Naive B cell (primary cell): Measurements from ENCODE around the gene TTLL3. TPM values are rescaled to one million over a fixed set of nuclear protein-coding genes. Genes with fewer than 3 reads are reported as not detected.

ENCODE experiments used
- ATAC-seq, 2 donors: fragments of 150-1000 bp; cut with Tn5 transposase; 2 replicates each; pipeline ENCODE4 v1.10.0; 2021; ENCODE audit warnings: low read depth in 2 of 2, mild to moderate bottlenecking in 2 of 2, moderate library complexity in 2 of 2
- DNase-seq: peaks from one replicate; pipeline ENCODE4 v3.0.0; 2022
- H3K27ac Mint-ChIP-seq, 6 donors: one replicate each; pipeline ENCODE4 v1.8.0; 2020 to 2022; ENCODE audit warnings: mild to moderate bottlenecking in 6 of 6, mixed read lengths in 6 of 6, moderate library complexity in 5 of 6, inconsistent platforms in 2 of 6
- H3K27me3 Mint-ChIP-seq, 3 donors: one replicate each; pipeline ENCODE4 v1.8.0; 2021 to 2022; ENCODE audit warnings: mixed read lengths in 3 of 3, mild to moderate bottlenecking in 1 of 3
- H3K36me3 Mint-ChIP-seq, 2 donors: one replicate each; pipeline ENCODE4 v1.8.0; 2020 to 2022; ENCODE audit warnings: mixed read lengths in 2 of 2, inconsistent platforms in 1 of 2, mild to moderate bottlenecking in 1 of 2
- H3K4me1 Mint-ChIP-seq, 3 donors: one replicate each; pipeline ENCODE4 v1.8.0; 2020 to 2022; ENCODE audit warnings: mixed read lengths in 3 of 3, inconsistent platforms in 1 of 3, mild to moderate bottlenecking in 1 of 3, moderate library complexity in 1 of 3
- H3K4me3 Mint-ChIP-seq, 8 donors: one replicate each; pipeline ENCODE4 v1.8.0; 2020 to 2022; ENCODE audit warnings: mild to moderate bottlenecking in 8 of 8, mixed read lengths in 8 of 8, moderate library complexity in 8 of 8, inconsistent platforms in 2 of 8
- H3K9me3 Mint-ChIP-seq, 7 donors: one replicate each; pipeline ENCODE4 v1.8.0; 2020 to 2022; ENCODE audit warnings: mixed read lengths in 7 of 7, mild to moderate bottlenecking in 5 of 7, inconsistent platforms in 2 of 7, moderate library complexity in 1 of 7
- polyA plus RNA-seq, 6 donors: library from polyadenylated mRNA; unstranded; fragments of 300-500 nt; fragmentation: Illumina TruSeq; gene quantifications; one replicate each; pipeline ENCODE4 v1.2.3, GENCODE V29; 2021; ENCODE audit warnings: low read depth in 6 of 6

Gene TTLL3
- polyA plus RNA-seq, 6 donors from 2014 or later: 2.7 to 7.6 (median 3.4) TPM; not detected in 1

- Mint-ChIP-seq H3K9me3 (no peaks in the 10 kb centered on the region), H3K4me1 (no peaks in the 10 kb centered on the region), H3K36me3 (no peaks in the 10 kb centered on the region), H3K27me3 (peaks cover 0 to 18% (median 0%) of the 10 kb centered on the region in 3 donors), H3K4me3 (peak overlapping the region in 1 of 8 donors; percentile 67), H3K27ac (no peak overlapping the region)
- no peak for DNase-seq
- ATAC-seq: no peak
Measured at GRCh38 chr3:9878700-9879099, 68.6 kb downstream of the TTLL3 start.

DNA sequence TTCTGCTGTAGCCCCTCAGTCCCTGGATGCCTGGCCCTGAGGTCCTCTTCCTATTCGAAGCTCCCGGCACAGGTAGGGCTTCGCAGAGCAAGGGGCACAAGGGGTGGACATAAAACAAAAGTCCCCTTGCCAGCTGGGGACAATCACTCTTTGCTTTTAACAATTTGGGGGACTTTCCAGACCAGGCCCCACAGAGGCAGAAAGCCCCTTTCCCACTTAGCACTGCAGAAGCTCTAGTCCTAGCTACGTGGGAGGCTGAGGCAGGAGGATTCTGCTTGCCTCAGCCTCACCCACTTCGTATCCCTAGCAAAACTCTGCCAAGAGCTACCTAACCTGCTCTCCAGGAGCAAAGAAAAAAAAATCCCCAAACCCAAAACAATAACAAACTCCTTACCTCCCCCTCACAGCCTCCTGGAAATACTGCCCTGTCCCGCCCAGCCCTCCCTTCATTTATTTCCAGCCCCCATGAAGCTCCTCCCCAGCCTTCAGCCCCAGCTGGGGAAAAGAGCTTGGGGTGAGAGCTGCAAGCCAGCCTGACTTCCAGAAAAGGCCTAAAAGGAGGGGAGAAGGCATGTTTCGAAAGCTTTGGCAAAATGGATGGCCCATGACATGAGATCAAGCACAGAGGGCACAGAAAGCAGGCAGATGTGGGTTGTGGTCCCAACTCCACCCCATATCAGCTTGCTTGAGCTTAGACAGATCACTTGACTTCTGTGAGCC is 69.9 kb downstream of the TTLL3 start, which contains the start of gene CIDEC:
Gene CIDEC (minus strand): TSS at position 424 of the 720 bp plus-strand sequence. CDS start 1,767 bp downstream, outside the sequence.
- H3K4me1 Mint-ChIP-seq: no peaks in the 10 kb centered on the region
- H3K27me3 Mint-ChIP-seq: peaks cover 0 to 18% (median 0%) of the 10 kb centered on the region in 3 donors
- ATAC-seq (no peak), DNase-seq (no peak)
- H3K9me3 Mint-ChIP-seq: no peaks in the 10 kb centered on the region
- peak within 1 kb of the TSS in 1 of 8 donors; percentile 15 for H3K4me3 Mint-ChIP-seq
- no peaks in the 10 kb centered on the region for H3K36me3 Mint-ChIP-seq
- H3K27ac Mint-ChIP-seq: no peak within 1 kb of the TSS

DNA sequence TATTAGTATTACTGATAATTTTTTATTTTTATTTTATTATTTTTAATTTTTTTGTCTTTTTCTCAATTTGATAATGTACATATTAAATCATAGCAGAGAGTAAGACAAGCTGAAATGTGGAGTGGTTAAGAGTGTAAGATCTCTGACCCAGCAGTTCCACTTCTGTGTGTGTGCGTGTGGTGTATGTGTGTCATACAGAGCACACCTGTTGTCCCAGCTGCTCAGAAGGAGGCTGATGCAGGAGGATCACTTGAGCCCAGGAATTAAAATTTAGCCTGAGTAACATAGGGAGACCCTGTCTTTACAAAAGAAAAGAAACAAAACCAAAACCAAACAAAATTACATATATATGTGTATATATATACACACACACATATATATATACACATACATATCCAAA is 71.4 kb downstream of the TTLL3 start:
- no peak overlapping the region for H3K27ac Mint-ChIP-seq
- H3K9me3 Mint-ChIP-seq: no peaks in the 10 kb centered on the region
- H3K4me1 Mint-ChIP-seq: no peaks in the 10 kb centered on the region
- ATAC-seq (no peak), DNase-seq (no peak)
- H3K36me3 Mint-ChIP-seq: no peaks in the 10 kb centered on the region
- no peak overlapping the region for H3K4me3 Mint-ChIP-seq
- H3K27me3 Mint-ChIP-seq: peaks cover 0 to 13% (median 0%) of the 10 kb centered on the region in 3 donors

DNA sequence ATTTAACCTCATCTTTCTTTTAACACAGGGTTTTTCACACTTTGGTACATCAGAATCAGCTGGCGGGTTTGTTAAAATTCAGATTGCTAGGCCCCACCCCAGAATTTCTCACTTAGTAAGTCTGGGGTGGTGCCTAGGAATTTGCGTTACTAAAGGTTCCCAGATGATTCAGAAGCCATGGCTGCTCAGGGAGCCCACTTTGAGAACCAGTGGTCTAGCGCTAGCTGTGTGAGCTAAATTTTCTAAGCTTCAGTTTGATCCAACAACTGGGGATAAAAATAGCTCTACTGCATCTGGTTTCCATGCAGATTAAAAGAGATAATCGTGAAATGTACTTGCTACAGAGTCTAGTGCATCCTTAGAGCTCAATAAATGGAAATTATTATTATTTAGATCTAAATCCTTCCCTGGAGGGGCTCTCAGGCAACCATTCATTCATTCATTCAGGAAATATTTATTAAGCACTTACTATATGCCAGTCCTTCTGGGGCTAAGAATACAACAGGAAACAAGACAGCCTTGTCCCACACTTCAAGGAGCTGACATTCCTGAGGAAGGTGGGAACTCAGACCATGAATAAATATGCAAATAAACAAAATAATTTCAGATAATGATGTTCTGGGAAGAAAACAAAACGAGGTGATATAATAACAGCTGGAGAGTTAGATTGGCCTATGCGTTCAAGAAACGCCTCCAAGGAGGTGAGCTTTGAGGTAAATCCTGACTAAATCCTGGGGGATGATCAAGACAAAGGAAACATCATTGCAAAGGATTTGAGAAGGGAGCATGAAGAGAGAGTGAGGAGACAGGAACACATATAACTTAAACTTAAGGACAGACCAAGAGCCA is 73.9 kb downstream of the TTLL3 start:
- ATAC-seq (no peak), DNase-seq (no peak)
- Mint-ChIP-seq H3K4me1 (peaks cover 0 to 4% (median 0%) of the 10 kb centered on the region in 3 donors), H3K27ac (no peak overlapping the region), H3K27me3 (peaks cover 0 to 13% (median 0%) of the 10 kb centered on the region in 3 donors), H3K4me3 (peak overlapping the region in 2 of 8 donors; percentile 1 to 54), H3K9me3 (no peaks in the 10 kb centered on the region), H3K36me3 (no peaks in the 10 kb centered on the region)

DNA sequence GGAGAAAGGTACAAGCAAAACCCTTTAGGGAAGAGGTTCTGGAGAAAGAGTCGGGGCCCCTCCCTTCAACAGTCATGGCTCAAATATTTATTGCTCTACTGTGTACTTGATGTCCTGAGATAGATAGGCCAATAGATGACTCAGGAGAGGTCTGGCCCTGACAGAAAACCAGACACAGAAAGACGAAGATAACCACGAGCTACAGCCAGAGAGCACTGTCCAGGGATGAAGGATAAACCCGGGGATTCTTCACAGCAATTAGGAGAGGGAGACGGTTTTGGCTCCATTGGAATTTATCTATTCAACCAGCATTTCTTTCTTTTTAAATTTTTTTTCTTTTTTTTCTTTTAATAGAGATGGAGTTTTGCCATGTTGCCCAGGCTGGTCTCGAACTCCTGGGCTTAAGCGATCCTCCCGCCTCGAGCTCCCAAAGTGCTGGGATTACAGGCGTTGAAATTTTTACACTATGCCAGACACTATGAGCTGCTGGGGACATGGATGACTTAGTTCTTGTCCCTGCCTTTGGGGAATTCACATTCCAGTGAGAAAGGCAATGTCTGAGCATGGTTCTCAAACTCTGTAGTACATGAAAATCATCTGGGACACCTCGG is 74.6 kb downstream of the TTLL3 start:
- DNase-seq: no peak
- peak overlapping the region in 1 of 6 donors; percentile 12 for H3K27ac Mint-ChIP-seq
- peak overlapping the region in 1 of 8 donors; percentile 1 for H3K4me3 Mint-ChIP-seq
- ATAC-seq: no peak
- H3K9me3 Mint-ChIP-seq: no peaks in the 10 kb centered on the region
- H3K4me1 Mint-ChIP-seq: peaks cover 0 to 4% (median 0%) of the 10 kb centered on the region in 3 donors
- peaks cover 0 to 10% (median 0%) of the 10 kb centered on the region in 3 donors for H3K27me3 Mint-ChIP-seq
- H3K36me3 Mint-ChIP-seq: no peaks in the 10 kb centered on the region

Other genes with a start within 250 kb of the TTLL3 start
- 100 to 1,000 TPM in 1 of 6 donors, 10 to 100 TPM in 5; 78.2 to 148 (median 91.4) TPM for gene MTMR14, start 160.8 kb upstream of the TTLL3 start, polyA plus RNA-seq
- not detected for gene CPNE9, start 106.4 kb upstream of the TTLL3 start, polyA plus RNA-seq
- 10 to 100 TPM in 2 of 6 donors, 1 to 10 TPM in 4; 3.0 to 22.0 (median 9.0) TPM for gene BRPF1, start 78.5 kb upstream of the TTLL3 start, polyA plus RNA-seq
- gene OGG1, start 60.3 kb upstream of the TTLL3 start, polyA plus RNA-seq: 10 to 100 TPM; 23.2 to 35.1 (median 30.1) TPM
- gene CAMK1, start 40.3 kb upstream of the TTLL3 start, polyA plus RNA-seq: 1 to 10 TPM in 3 of 6 donors, under 1 TPM in 2, not detected in 1; 0.26 to 2.3 (median 1.2) TPM
- 10 to 100 TPM; 39.7 to 67.1 (median 45.6) TPM for gene TADA3, start 17.8 kb upstream of the TTLL3 start, polyA plus RNA-seq
- 100 to 1,000 TPM; 263 to 316 (median 286) TPM for gene ARPC4, start 17.2 kb upstream of the TTLL3 start, polyA plus RNA-seq
- 10 to 100 TPM; 56.7 to 76.4 (median 65.2) TPM for gene RPUSD3, start 33.7 kb downstream of the TTLL3 start, polyA plus RNA-seq
- under 1 TPM in 1 of 6 donors, not detected in 5; 0.36 TPM for gene CIDEC, start 70.0 kb downstream of the TTLL3 start, polyA plus RNA-seq
- 10 to 100 TPM; 53.2 to 70.4 (median 59.7) TPM for gene JAGN1, start 80.3 kb downstream of the TTLL3 start, polyA plus RNA-seq
- not detected for gene IL17RE, start 92.6 kb downstream of the TTLL3 start, polyA plus RNA-seq
- 1 to 10 TPM; 3.9 to 9.1 (median 7.6) TPM for gene IL17RC, start 106.8 kb downstream of the TTLL3 start, polyA plus RNA-seq
- 10 to 100 TPM; 16.5 to 60.6 (median 27.5) TPM for gene CRELD1, start 123.6 kb downstream of the TTLL3 start, polyA plus RNA-seq
- gene PRRT3, start 142.1 kb downstream of the TTLL3 start, polyA plus RNA-seq: under 1 TPM; 0.22 to 0.82 (median 0.52) TPM
- gene EMC3, start 176.6 kb downstream of the TTLL3 start, polyA plus RNA-seq: 10 to 100 TPM; 43.5 to 72.0 (median 54.8) TPM
- gene FANCD2, start 216.2 kb downstream of the TTLL3 start, polyA plus RNA-seq: 10 to 100 TPM in 4 of 6 donors, 1 to 10 TPM in 2; 6.7 to 13.6 (median 11.2) TPM